ENCODE measurements around the gene FAM168A.

The FAM168A gene

GRCh38 chr11:73367482-73368024, 230.4 kb downstream of the FAM168A start:
- DNase-seq (ENCODE audit: low spot score), result no peak

- DNase-seq (ENCODE audit: low spot score), result no peak
Observed at GRCh38 chr11:73366953-73367352, 231.0 kb downstream of the FAM168A start.

- no peak for DNase-seq (ENCODE audit: low spot score)
Observed at GRCh38 chr11:73366265-73366610, 231.7 kb downstream of the FAM168A start.

GRCh38 chr11:73365352-73366264, 232.3 kb downstream of the FAM168A start:
- DNase-seq (ENCODE audit: low spot score), result no peak

GRCh38 chr11:73363147-73363546, 234.8 kb downstream of the FAM168A start:
- DNase-seq (ENCODE audit: low spot score), result no peak

GRCh38 chr11:73361953-73362776, 235.7 kb downstream of the FAM168A start:
- DNase-seq (ENCODE audit: low spot score), result no peak

GRCh38 chr11:73360743-73361369, 237.1 kb downstream of the FAM168A start:
- DNase-seq (ENCODE audit: low spot score), result no peak

- DNase-seq (ENCODE audit: low spot score), result no peak
Observed at GRCh38 chr11:73359930-73360742, 237.8 kb downstream of the FAM168A start.

- DNase-seq (ENCODE audit: low spot score), result no peak
Observed at GRCh38 chr11:73359341-73359740, 238.6 kb downstream of the FAM168A start.

GRCh38 chr11:73358071-73358470, 239.8 kb downstream of the FAM168A start:
- DNase-seq (ENCODE audit: low spot score), result no peak

GRCh38 chr11:73356979-73357860, 240.7 kb downstream of the FAM168A start:
- no peak for DNase-seq (ENCODE audit: low spot score)

GRCh38 chr11:73355109-73355508, 242.8 kb downstream of the FAM168A start:
- DNase-seq (ENCODE audit: low spot score), result no peak

- no peak for DNase-seq (ENCODE audit: low spot score)
Observed at GRCh38 chr11:73353422-73353821, 244.5 kb downstream of the FAM168A start.

- DNase-seq (ENCODE audit: low spot score), result peak; percentile 70
Observed at GRCh38 chr11:73350908-73351636, 246.8 kb downstream of the FAM168A start.

Data from kidney tubule cell (primary cell).